Astrocyte (in vitro differentiated cells and primary cell): Measurements from ENCODE around the gene FNDC3B. TPM values are rescaled to one million over a fixed set of nuclear protein-coding genes. Genes with fewer than 3 reads are reported as not detected.

Experiments
- DNase-seq: peaks from one replicate; pipeline ENCODE4 v3.0.0-alpha.2; 2010; ENCODE audit warnings: low read depth
- FAIRE-seq: peaks from 2 replicates; lab custom pipeline; 2011; peaks lifted over from hg19 to GRCh38; lab: Jason Lieb, UNC
- H2AFZ ChIP-seq: 2 replicates; pipeline ENCODE4 v1.6.0; 2012; ENCODE audit warnings: low read depth, low read length, inconsistent platforms
- H3K27ac ChIP-seq: 2 replicates; pipeline ENCODE4 v1.5.1; 2011; ENCODE audit warnings: low read depth, low read length, inconsistent platforms
- H3K27me3 ChIP-seq: 2 replicates; pipeline ENCODE4 v1.6.0; 2011; ENCODE audit warnings: low read length, inconsistent platforms; ENCODE audit not compliant: insufficient read depth
- H3K36me3 ChIP-seq: 2 replicates; pipeline ENCODE4 v1.5.1; 2011; ENCODE audit warnings: low read length, inconsistent platforms; ENCODE audit not compliant: insufficient read depth
- H3K4me1 ChIP-seq: 2 replicates; pipeline ENCODE4 v1.5.1; 2011; ENCODE audit warnings: low read length, inconsistent platforms; ENCODE audit not compliant: insufficient read depth
- H3K4me2 ChIP-seq: 2 replicates; pipeline ENCODE4 v1.6.0; 2012; ENCODE audit warnings: low read length, inconsistent platforms
- H3K4me3 ChIP-seq: 2 replicates; pipeline ENCODE4 v1.5.1; 2011; ENCODE audit warnings: low read depth, mild to moderate bottlenecking, low read length, inconsistent platforms; ENCODE audit not compliant: insufficient read depth
- H3K79me2 ChIP-seq: 2 replicates; pipeline ENCODE4 v1.6.0; 2012; ENCODE audit warnings: mild to moderate bottlenecking, low read length, inconsistent platforms; ENCODE audit not compliant: insufficient read depth
- H3K9ac ChIP-seq: 2 replicates; pipeline ENCODE4 v1.6.0; 2012; ENCODE audit warnings: mild to moderate bottlenecking, low read length, inconsistent platforms
- H3K9me3 ChIP-seq: 2 replicates; pipeline ENCODE4 v1.5.1; 2012; ENCODE audit warnings: low read depth, mild to moderate bottlenecking, low read length, inconsistent platforms; ENCODE audit not compliant: insufficient read depth
- H4K20me1 ChIP-seq: 2 replicates; pipeline ENCODE4 v1.6.0; 2012; ENCODE audit warnings: low read length, inconsistent platforms; ENCODE audit not compliant: insufficient read depth
- H3K27ac Mint-ChIP-seq: one replicate; pipeline ENCODE4 v1.8.0; 2021; ENCODE audit warnings: mild to moderate bottlenecking, mixed read lengths; ENCODE audit not compliant: unreplicated experiment
- H3K27me3 Mint-ChIP-seq: one replicate; pipeline ENCODE4 v1.8.0; 2021; ENCODE audit warnings: low read depth, mixed read lengths; ENCODE audit not compliant: unreplicated experiment
- H3K36me3 Mint-ChIP-seq: one replicate; pipeline ENCODE4 v1.8.0; 2021; ENCODE audit warnings: low read depth, mixed read lengths; ENCODE audit not compliant: unreplicated experiment
- H3K4me1 Mint-ChIP-seq: one replicate; pipeline ENCODE4 v1.8.0; 2021; ENCODE audit warnings: low read depth, mixed read lengths; ENCODE audit not compliant: unreplicated experiment
- H3K4me3 Mint-ChIP-seq: one replicate; pipeline ENCODE4 v1.8.0; 2021; ENCODE audit warnings: mild to moderate bottlenecking, moderate library complexity, mixed read lengths; ENCODE audit not compliant: unreplicated experiment
- H3K9me3 Mint-ChIP-seq: one replicate; pipeline ENCODE4 v1.8.0; 2021; ENCODE audit warnings: mild to moderate bottlenecking, mixed read lengths; ENCODE audit not compliant: unreplicated experiment
- EZH2 ChIP-seq: IDR thresholded peaks from 2 replicates; pipeline ENCODE4 v1.6.1; 2012; ENCODE audit warnings: mild to moderate bottlenecking, low read length, inconsistent platforms; ENCODE audit not compliant: insufficient read depth
- total RNA-seq: library from RNA; stranded (reverse); gene quantifications from 2 replicates; pipeline ENCODE4 v1.2.1, GENCODE V29; 2021
- TF ChIP-seq, protein P1 (sequence below): IDR thresholded peaks from 2 replicates; pipeline ENCODE4 v1.5.1; 2011; ENCODE audit warnings: low read depth, mild to moderate bottlenecking, inconsistent platforms, low read length, moderate library complexity; ENCODE audit not compliant: insufficient read depth

FNDC3B gene
- total RNA-seq, 1 donor from 2014 or later: 327 TPM

DNA sequence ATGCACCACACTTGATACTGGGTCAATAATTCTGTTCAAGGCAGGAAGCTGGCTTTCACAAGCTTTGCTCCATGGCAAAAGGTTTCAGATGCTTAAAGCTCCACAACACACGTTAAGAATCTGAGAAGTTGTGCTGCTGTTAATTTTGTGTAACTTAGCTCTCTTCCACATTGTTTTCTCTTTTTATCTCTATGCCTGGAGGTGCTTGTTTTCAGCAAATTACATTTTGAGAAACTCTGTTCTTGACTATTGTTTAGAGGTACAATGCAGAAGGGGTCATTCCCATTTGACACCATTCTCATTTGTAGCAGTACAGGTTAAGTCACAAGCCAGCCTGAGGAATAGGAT is 156.0 kb downstream of the FNDC3B start:
- DNase-seq (no peak), FAIRE-seq (no peak)
- peak overlapping the region; percentile 18 for H3K4me2 ChIP-seq
- peaks cover 36% of the 10 kb centered on the region for H4K20me1 ChIP-seq
- H2AFZ ChIP-seq: no peak overlapping the region
- Mint-ChIP-seq H3K27ac (no peak overlapping the region), H3K36me3 (peaks cover 12% of the 10 kb centered on the region), H3K4me3 (no peak overlapping the region), H3K4me1 (peaks cover 25% of the 10 kb centered on the region), H3K27me3 (no peaks in the 10 kb centered on the region), H3K9me3 (peaks cover 2% of the 10 kb centered on the region)
- peaks cover 3% of the 10 kb centered on the region for H3K36me3 ChIP-seq
- peaks cover 85% of the 10 kb centered on the region for H3K79me2 ChIP-seq
- no peak overlapping the region for H3K4me3 ChIP-seq
- H3K27me3 ChIP-seq: no peaks in the 10 kb centered on the region
- peaks cover 19% of the 10 kb centered on the region for H3K4me1 ChIP-seq
- H3K9ac ChIP-seq: peak overlapping the region; percentile 26
- H3K27ac ChIP-seq: peak overlapping the region; percentile 16
- no peaks in the 10 kb centered on the region for H3K9me3 ChIP-seq
- no peak for TF ChIP-seq EZH2
- TF ChIP-seq, protein P1, sequence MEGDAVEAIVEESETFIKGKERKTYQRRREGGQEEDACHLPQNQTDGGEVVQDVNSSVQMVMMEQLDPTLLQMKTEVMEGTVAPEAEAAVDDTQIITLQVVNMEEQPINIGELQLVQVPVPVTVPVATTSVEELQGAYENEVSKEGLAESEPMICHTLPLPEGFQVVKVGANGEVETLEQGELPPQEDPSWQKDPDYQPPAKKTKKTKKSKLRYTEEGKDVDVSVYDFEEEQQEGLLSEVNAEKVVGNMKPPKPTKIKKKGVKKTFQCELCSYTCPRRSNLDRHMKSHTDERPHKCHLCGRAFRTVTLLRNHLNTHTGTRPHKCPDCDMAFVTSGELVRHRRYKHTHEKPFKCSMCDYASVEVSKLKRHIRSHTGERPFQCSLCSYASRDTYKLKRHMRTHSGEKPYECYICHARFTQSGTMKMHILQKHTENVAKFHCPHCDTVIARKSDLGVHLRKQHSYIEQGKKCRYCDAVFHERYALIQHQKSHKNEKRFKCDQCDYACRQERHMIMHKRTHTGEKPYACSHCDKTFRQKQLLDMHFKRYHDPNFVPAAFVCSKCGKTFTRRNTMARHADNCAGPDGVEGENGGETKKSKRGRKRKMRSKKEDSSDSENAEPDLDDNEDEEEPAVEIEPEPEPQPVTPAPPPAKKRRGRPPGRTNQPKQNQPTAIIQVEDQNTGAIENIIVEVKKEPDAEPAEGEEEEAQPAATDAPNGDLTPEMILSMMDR: no peak

DNA sequence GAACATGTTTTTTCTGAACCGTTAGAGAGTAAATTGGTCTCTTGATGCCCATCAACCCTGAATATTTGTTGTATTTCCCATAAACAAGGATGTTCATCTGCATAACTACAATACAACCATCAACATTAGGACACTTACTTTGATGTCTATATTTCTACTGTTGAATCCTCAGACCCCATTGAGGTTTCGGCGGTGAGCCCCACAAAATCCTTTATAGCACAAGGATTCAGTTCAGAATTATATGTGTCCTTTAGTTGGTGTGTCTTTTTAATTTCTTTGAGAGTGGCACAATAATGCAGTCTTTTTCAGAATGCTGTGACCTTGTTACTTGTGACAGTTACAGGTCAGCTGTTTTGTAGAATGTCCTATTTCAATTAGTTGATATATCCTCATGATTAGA is 158.0 kb downstream of the FNDC3B start:
- Mint-ChIP-seq H3K4me3 (no peak overlapping the region), H3K9me3 (peaks cover 2% of the 10 kb centered on the region), H3K27ac (no peak overlapping the region), H3K36me3 (peaks cover 12% of the 10 kb centered on the region), H3K27me3 (no peaks in the 10 kb centered on the region), H3K4me1 (peaks cover 39% of the 10 kb centered on the region)
- DNase-seq (no peak), FAIRE-seq (no peak)
- no peak overlapping the region for H2AFZ ChIP-seq
- H3K36me3 ChIP-seq: no peaks in the 10 kb centered on the region
- peaks cover 39% of the 10 kb centered on the region for H3K4me1 ChIP-seq
- no peak overlapping the region for H3K4me2 ChIP-seq
- H3K27ac ChIP-seq: no peak overlapping the region
- no peak overlapping the region for H3K4me3 ChIP-seq
- no peaks in the 10 kb centered on the region for H3K27me3 ChIP-seq
- H3K9ac ChIP-seq: no peak overlapping the region
- H3K79me2 ChIP-seq: peaks cover 80% of the 10 kb centered on the region
- H3K9me3 ChIP-seq: no peaks in the 10 kb centered on the region
- peaks cover 20% of the 10 kb centered on the region for H4K20me1 ChIP-seq
- no peak for TF ChIP-seq EZH2

- H3K9me3 Mint-ChIP-seq: peaks cover 2% of the 10 kb centered on the region
- peaks cover 9% of the 10 kb centered on the region for H3K36me3 Mint-ChIP-seq
- Histone ChIP-seq H3K27me3 (no peaks in the 10 kb centered on the region), H3K4me2 (no peak overlapping the region), H3K36me3 (no peaks in the 10 kb centered on the region), H3K9ac (no peak overlapping the region), H2AFZ (no peak overlapping the region), H3K4me1 (peaks cover 50% of the 10 kb centered on the region), H4K20me1 (peaks cover 18% of the 10 kb centered on the region), H3K9me3 (no peaks in the 10 kb centered on the region), H3K79me2 (peaks cover 82% of the 10 kb centered on the region), H3K4me3 (no peak overlapping the region), H3K27ac (no peak overlapping the region)
- no peak overlapping the region for H3K27ac Mint-ChIP-seq
- no peaks in the 10 kb centered on the region for H3K27me3 Mint-ChIP-seq
- no peak for FAIRE-seq
- no peak overlapping the region for H3K4me3 Mint-ChIP-seq
- TF ChIP-seq, protein P1: no peak
- TF ChIP-seq EZH2: no peak
- no peak for DNase-seq
- peaks cover 49% of the 10 kb centered on the region for H3K4me1 Mint-ChIP-seq
These were observed 159.1 kb downstream of the FNDC3B start for GRCh38 chr3:172198428-172198827.
